A549 (cell line): ENCODE results near the gene TMEM92. TPM values are rescaled to one million over a fixed set of nuclear protein-coding genes. Genes with fewer than 3 reads are reported as not detected.

ENCODE experiments used
- ATAC-seq, 2 experiments: fragments of 200-7000 bp in 1 of 2; fragments of >200 bp in 1 of 2; cut with Nextera tagmentation in 1 of 2; cut with Tn5 transposase in 1 of 2; 3 replicates each; pipeline versions ENCODE4 v1.8.0 to v1.9.1; 2018 to 2020; ENCODE audit warnings: mild to moderate bottlenecking in 1 of 2, moderate library complexity in 1 of 2
- CTCF ChIA-PET: fragments of 300-600 bp; sonication (Branson Sonifier 250); formaldehyde crosslinking; extraction: SDS; loops from one replicate; lab custom pipeline; 2021; ENCODE audit warnings: antibody characterized with exemption, inconsistent platforms; lab: Yijun Ruan, JAX
- POLR2A ChIA-PET: fragments of 350-600 bp; formaldehyde crosslinking; extraction: SDS; loops from one replicate; lab custom pipeline; 2021; ENCODE audit warnings: antibody characterized with exemption, inconsistent platforms; lab: Yijun Ruan, JAX
- DNase-seq, 2 experiments: peaks; one replicate each; pipeline versions ENCODE4 v3.0.0 to v3.0.0-alpha.2; 2011 to 2016; ENCODE audit warnings: low read depth in 1 of 2, low spot score in 1 of 2
- FAIRE-seq: peaks from 2 replicates; lab custom pipeline; 2011; peaks lifted over from hg19 to GRCh38; lab: Jason Lieb, UNC
- H3K27ac ChIP-seq, 2 experiments: fragments of >200 bp; sonication (Bioruptor Twin); formaldehyde crosslinking; 3 replicates each; pipeline ENCODE4 v1.5.1; 2016 to 2017
- H3K4me1 ChIP-seq: fragments of >200 bp; sonication (Bioruptor Twin); formaldehyde crosslinking; 3 replicates; pipeline ENCODE4 v1.6.1; 2016
- H3K4me2 ChIP-seq: fragments of >200 bp; sonication (Bioruptor Twin); formaldehyde crosslinking; 3 replicates; pipeline ENCODE4 v1.6.1; 2016
- H3K4me3 ChIP-seq: fragments of >200 bp; sonication (Bioruptor Twin); formaldehyde crosslinking; 3 replicates; pipeline ENCODE4 v1.5.1; 2016
- H3K9me3 ChIP-seq: fragments of >200 bp; sonication (Bioruptor Twin); formaldehyde crosslinking; 3 replicates; pipeline ENCODE4 v1.6.1; 2016
- ATOH8 ChIP-seq: fragments of 250-450 bp; sonication (Bioruptor Pico); IDR thresholded peaks from 2 replicates; pipeline ENCODE4 v1.5.0; 2020; ENCODE audit warnings: low read depth, mild to moderate bottlenecking, moderate library complexity
- CBX2 ChIP-seq: fragments of 200-600 bp; sonication (generic); IDR thresholded peaks from 2 replicates; pipeline ENCODE4 v1.6.1; 2016; ENCODE audit warnings: low read depth, mild to moderate bottlenecking, borderline replicate concordance
- CEBPB ChIP-seq, 2 experiments: fragments of >200 bp in 1 of 2; sonication (Bioruptor Twin) in 1 of 2; formaldehyde crosslinking in 1 of 2; IDR thresholded peaks; 2 replicates each; pipeline ENCODE4 v1.6.1; 2012 to 2016
- CHD4 ChIP-seq: fragments of 200-600 bp; sonication (generic); IDR thresholded peaks from 2 replicates; pipeline ENCODE4 v1.6.1; 2016; ENCODE audit warnings: antibody characterized with exemption, mild to moderate bottlenecking, borderline replicate concordance
- CTCF ChIP-seq: fragments of >200 bp; sonication (Bioruptor Twin); formaldehyde crosslinking; IDR thresholded peaks from 3 replicates; pipeline ENCODE4 v1.5.1; 2016
- ELK1 ChIP-seq: fragments of 150-350 bp; IDR thresholded peaks from 2 replicates; pipeline ENCODE4 v1.6.1; 2014; ENCODE audit warnings: low read depth, mild to moderate bottlenecking, low read length
- FOSB ChIP-seq: fragments of 250-450 bp; sonication (Bioruptor Pico); IDR thresholded peaks from 2 replicates; pipeline ENCODE4 v1.5.0; 2020; ENCODE audit warnings: mild to moderate bottlenecking, moderate library complexity
- FOSL2 ChIP-seq, 2 experiments: fragments of 450-650 bp in 1 of 2; fragments of >200 bp in 1 of 2; sonication (Bioruptor Twin) in 1 of 2; formaldehyde crosslinking; IDR thresholded peaks; 2 replicates each; pipeline versions ENCODE4 v1.5.0 to v1.6.1; 2016 to 2020; ENCODE audit warnings: mild to moderate bottlenecking in 1 of 2, moderate library complexity in 1 of 2
- FOXS1 ChIP-seq: fragments of 250-450 bp; sonication (Bioruptor Pico); IDR thresholded peaks from 2 replicates; pipeline ENCODE4 v1.5.0; 2020; ENCODE audit warnings: mild to moderate bottlenecking, moderate library complexity
- GATA3 ChIP-seq: IDR thresholded peaks from 2 replicates; pipeline ENCODE4 v1.6.1; 2012; ENCODE audit warnings: borderline replicate concordance
- HES2 ChIP-seq: fragments of >200 bp; sonication (Bioruptor Twin); formaldehyde crosslinking; IDR thresholded peaks from 2 replicates; pipeline ENCODE4 v1.6.1; 2016
- HMGXB4 ChIP-seq: fragments of 250-450 bp; sonication (Bioruptor Pico); IDR thresholded peaks from 2 replicates; pipeline ENCODE4 v1.5.0; 2021; ENCODE audit warnings: mild to moderate bottlenecking, moderate library complexity, borderline replicate concordance
- HOXA7 ChIP-seq: fragments of 250-450 bp; sonication (Bioruptor Pico); IDR thresholded peaks from 2 replicates; pipeline ENCODE4 v1.5.0; 2020; ENCODE audit warnings: mild to moderate bottlenecking, moderate library complexity
- JUN ChIP-seq, 2 experiments: fragments of >200 bp; sonication (Bioruptor Twin); formaldehyde crosslinking; IDR thresholded peaks; 2 replicates in 1 of 2; 3 replicates in 1 of 2; pipeline ENCODE4 v1.6.1; 2016 to 2017
- NR3C1 ChIP-seq: fragments of >200 bp; sonication (Bioruptor Twin); formaldehyde crosslinking; IDR thresholded peaks from 3 replicates; pipeline ENCODE4 v1.6.1; 2017
- PHF8 ChIP-seq: fragments of 200-600 bp; sonication (generic); IDR thresholded peaks from 2 replicates; pipeline ENCODE4 v1.6.1; 2016; ENCODE audit warnings: low read depth, mild to moderate bottlenecking, antibody characterized with exemption, moderate library complexity, borderline replicate concordance
- POLR2A ChIP-seq: IDR thresholded peaks from 2 replicates; pipeline ENCODE4 v1.6.1; 2012; ENCODE audit warnings: mild to moderate bottlenecking, low read length
- POLR2AphosphoS2 ChIP-seq: conservative IDR thresholded peaks from 2 replicates; pipeline ENCODE4 v1.6.1; 2012; ENCODE audit warnings: low read length, improper control_type of control experiment, inconsistent platforms
- RAD21 ChIP-seq, 2 experiments: fragments of >200 bp in 1 of 2; sonication (Bioruptor Twin) in 1 of 2; formaldehyde crosslinking in 1 of 2; IDR thresholded peaks in 1 of 2; conservative IDR thresholded peaks in 1 of 2; 2 replicates in 1 of 2; 3 replicates in 1 of 2; pipeline ENCODE4 v1.6.1; 2012 to 2018; ENCODE audit warnings: inconsistent platforms in 1 of 2
- RARB ChIP-seq: fragments of 250-450 bp; sonication (Bioruptor Pico); IDR thresholded peaks from 2 replicates; pipeline ENCODE4 v1.8.0; 2021; ENCODE audit warnings: mild to moderate bottlenecking, moderate library complexity
- RNF2 ChIP-seq: fragments of 200-600 bp; sonication (generic); IDR thresholded peaks from 2 replicates; pipeline ENCODE4 v1.6.1; 2016; ENCODE audit warnings: low read depth, mild to moderate bottlenecking, antibody characterized with exemption, moderate library complexity, borderline replicate concordance
- SREBF2 ChIP-seq: fragments of 450-650 bp; IDR thresholded peaks from 2 replicates; pipeline ENCODE4 v1.6.1; 2014; ENCODE audit warnings: mild to moderate bottlenecking, moderate library complexity
- TP53 ChIP-seq: fragments of 250-450 bp; sonication (Bioruptor Pico); IDR thresholded peaks from 2 replicates; pipeline ENCODE4 v1.5.0; 2021; ENCODE audit warnings: mild to moderate bottlenecking, moderate library complexity
- ZC3H11A ChIP-seq: fragments of 450-650 bp; IDR thresholded peaks from 2 replicates; pipeline ENCODE4 v1.6.1; 2014; ENCODE audit warnings: antibody characterized with exemption, mild to moderate bottlenecking
- ZNF302 ChIP-seq: fragments of 250-450 bp; sonication (Bioruptor Pico); IDR thresholded peaks from 2 replicates; pipeline ENCODE4 v1.9.0; 2021; ENCODE audit warnings: inconsistent platforms, mild to moderate bottlenecking, moderate library complexity
- ZSCAN20 ChIP-seq: fragments of 250-450 bp; sonication (Bioruptor Pico); IDR thresholded peaks from 2 replicates; pipeline ENCODE4 v1.8.0; 2022; ENCODE audit warnings: mild to moderate bottlenecking, moderate library complexity
- WGBS: methylation state at CpG from one replicate; pipeline ENCODE4 v1.1.6; 2017; ENCODE audit errors: missing lambda C conversion rate; 5-methylcytosine and 5-hydroxymethylcytosine counted together
- polyA plus RNA-seq, 4 experiments: library from polyadenylated mRNA; depleted of rRNA in 3 of 4; stranded (reverse); fragments of >200 nt; fragmentation: RNase III in 1 of 4; extraction: RNeasy Plus Mini Kit Qiagen cat#74134 plus additional on column Dnase treatment in 1 of 4; gene quantifications; 2 replicates in 3 of 4; 3 replicates in 1 of 4; pipeline ENCODE4 v1.2.3, GENCODE V29; 2011 to 2017

TMEM92 gene
- polyA plus RNA-seq, 2 of the 4 experiments (the other 2 are of a cell fraction): 10.3 to 27.5 TPM

GRCh38 chr17:50248255-50248654 is 26.0 kb upstream of the TMEM92 start:
- ATAC-seq (no peak), FAIRE-seq (no peak), DNase-seq (no peak)
- ChIA-PET CTCF (interaction anchor here (1.0 kb wide), 1 partner anchor 9 kb away, joined by 3 read pairs; no protein-coding TSS in a partner anchor), POLR2A (no interaction called here)
- 66% methylated on average over 2 of the region's 2 CpGs for WGBS
- TF ChIP-seq FOSL2 (IDR thresholded peaks at IDR 0.05) (no peak), FOSL2 (CRISPR knock-in tag; IDR thresholded peaks at IDR 0.05) (no peak), ZC3H11A (no peak), FOSB (no peak), CHD4 (no peak), TP53 (no peak), RARB (no peak), POLR2AphosphoS2 (no peak), FOXS1 (CRISPR knock-in tag) (no peak), CBX2 (no peak), RNF2 (no peak), SREBF2 (no peak), NR3C1 (no peak), JUN (IDR thresholded peaks at IDR 0.05) (no peak), CTCF (no peak), ATOH8 (no peak), POLR2A (no peak), ZNF302 (CRISPR knock-in tag) (no peak), ELK1 (no peak), HOXA7 (CRISPR knock-in tag) (no peak)
- Histone ChIP-seq H3K4me2 (no peak overlapping the region), H3K4me3 (no peak overlapping the region), H3K4me1 (no peaks in the 10 kb centered on the region), H3K27ac (no peak overlapping the region), H3K9me3 (peaks cover 33% of the 10 kb centered on the region)

GRCh38 chr17:50252781-50253180 is 21.5 kb upstream of the TMEM92 start:
- WGBS: 63% methylated on average over 3 of the region's 3 CpGs
- no peak for TF ChIP-seq RAD21 (conservative IDR thresholded peaks at IDR 0.05 in 1 of 2, IDR thresholded peaks at IDR 0.05 in 1 of 2)
- no peak for TF ChIP-seq PHF8
- TF ChIP-seq HMGXB4 (CRISPR knock-in tag): no peak
- no peak for TF ChIP-seq GATA3
- TF ChIP-seq CEBPB (IDR thresholded peaks at IDR 0.05): no peak
- TF ChIP-seq ZNF302 (CRISPR knock-in tag): no peak
- TF ChIP-seq HES2: no peak
- no peak for TF ChIP-seq ZSCAN20
- no peak for TF ChIP-seq ATOH8

More at GRCh38 chr17:50252781-50253180, 21.5 kb upstream of the TMEM92 start:
- Histone ChIP-seq H3K4me1 (0 out of 3 replicates have a peak, but pooled peaks cover 3% of the 10 kb centered on the region), H3K4me2 (no peak overlapping the region), H3K4me3 (no peak overlapping the region), H3K9me3 (peaks cover 24% of the 10 kb centered on the region), H3K27ac (no peak overlapping the region)
- ChIA-PET CTCF (interaction anchor here (0.6 to 7.7 kb wide), 11 partner anchors 9 to 227 kb away, joined by 3 to 69 read pairs (median 5); partner anchors contain the start of genes COL1A1 and TMEM92), POLR2A (no interaction called here)
- no peak for DNase-seq
- ATAC-seq: no peak
- peak; percentile 7 for FAIRE-seq
